ENCODE results near the gene TEKTIP1.
A peak's percentile ranks its signal among the peaks of the same experiment; 100 is the strongest.

TEKTIP1 gene

DNA sequence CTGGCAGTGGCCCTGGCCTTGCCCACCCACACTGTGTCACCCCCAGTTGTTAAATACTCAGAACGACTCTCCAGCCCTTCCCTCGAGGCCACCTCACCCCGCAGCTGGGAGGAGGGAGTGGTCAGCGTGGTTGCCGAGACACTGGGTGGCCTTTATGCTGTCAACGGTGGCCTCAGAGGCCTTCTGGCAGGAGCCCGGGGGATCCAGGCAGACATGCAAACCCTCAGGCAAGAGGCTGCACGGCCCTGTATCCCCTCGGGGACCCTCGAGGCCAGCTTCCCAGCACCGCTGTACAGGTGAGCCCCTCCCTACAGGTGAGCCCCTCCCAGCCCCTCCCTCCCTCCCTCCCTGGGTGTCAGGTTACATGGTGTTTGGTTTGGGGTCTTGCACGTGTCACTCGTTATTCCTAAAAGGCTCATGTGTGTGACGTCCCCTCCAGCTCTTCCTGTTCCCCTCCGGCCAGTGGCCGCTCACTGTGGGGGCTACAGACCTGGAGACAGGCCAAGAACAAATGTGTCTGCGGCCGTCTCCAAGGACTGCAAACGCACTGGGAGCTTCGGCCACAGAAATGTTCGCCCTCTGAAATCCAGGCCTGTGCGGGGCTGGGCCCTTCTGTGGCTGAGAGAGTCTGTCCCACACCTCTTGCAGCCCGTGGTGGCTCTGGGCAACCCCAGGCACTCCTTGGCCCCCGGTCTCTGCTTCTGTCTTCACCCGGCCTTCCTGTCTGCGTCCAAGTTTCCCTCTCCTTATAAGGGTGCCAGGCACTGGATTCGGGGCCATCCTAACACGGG lies at the start of gene TEKTIP1:
TEKTIP1 (plus strand) TSS at position 210 of the 791 bp plus-strand sequence; CDS start at position 214, 4 bp downstream.
- no peak for DNase-seq

DNA sequence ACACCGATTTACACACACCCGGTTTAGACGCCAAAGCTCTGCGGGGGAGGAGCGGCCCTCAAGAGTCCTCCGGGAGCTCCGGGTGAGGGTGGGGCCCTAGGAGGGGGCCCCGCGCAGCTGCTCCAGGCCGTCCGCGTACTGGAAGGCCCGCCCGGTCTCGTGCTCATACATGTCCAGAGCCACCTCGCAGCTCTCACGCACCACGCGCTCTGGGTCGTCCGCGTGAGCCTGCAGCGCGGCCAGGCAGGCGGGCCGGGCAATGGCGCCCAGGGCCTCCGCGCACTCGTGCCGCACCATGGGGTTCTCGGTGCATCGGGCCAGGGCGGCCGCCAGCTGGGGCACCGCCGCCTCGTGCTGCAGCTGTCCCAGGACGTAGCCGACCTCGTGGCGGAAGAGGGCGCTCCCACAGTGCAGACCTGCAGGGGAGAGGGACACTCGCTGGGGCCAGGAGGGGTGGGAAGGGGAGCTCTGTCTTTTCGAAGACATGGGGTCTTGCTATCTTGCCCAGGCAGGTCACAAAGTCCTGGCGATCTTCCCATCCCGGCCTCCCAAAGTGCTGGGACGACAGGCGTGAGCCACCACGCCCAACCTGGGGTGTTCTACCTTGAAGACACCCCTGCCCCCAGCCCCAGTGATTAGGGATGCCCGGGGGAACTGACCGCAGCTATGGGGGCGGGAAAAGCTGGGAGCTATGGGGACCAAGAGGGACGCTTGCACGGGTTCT lies 47.4 kb upstream of the TEKTIP1 start:
- DNase-seq = no peak

- no peak for DNase-seq
Measured at GRCh38 chr19:3492131-3492839, 46.7 kb upstream of the TEKTIP1 start.

GRCh38 chr19:3492919-3493318 lies 46.1 kb upstream of the TEKTIP1 start:
- DNase-seq = no peak

DNA sequence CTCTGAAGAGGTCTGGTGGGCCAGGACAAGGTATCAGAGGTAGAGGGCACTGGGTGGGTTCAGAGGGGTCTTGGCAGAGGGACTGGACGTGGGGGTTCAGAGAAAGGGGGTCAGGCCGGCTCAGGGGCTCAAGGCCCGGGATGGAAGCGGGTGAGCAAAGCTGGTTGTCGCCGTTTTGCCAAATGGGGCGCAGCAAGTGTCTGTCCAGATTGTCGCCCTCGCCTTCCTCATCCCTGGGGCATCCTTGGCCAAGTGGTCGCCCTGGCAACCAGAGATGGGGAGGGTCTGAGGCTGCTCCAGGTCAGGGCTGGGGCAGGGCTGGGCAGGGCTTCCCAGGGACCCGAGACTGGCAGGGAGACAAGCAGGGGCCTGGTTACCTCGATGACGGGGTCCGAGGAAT lies 45.3 kb upstream of the TEKTIP1 start:
- DNase-seq = no peak

GRCh38 chr19:3494051-3494450 lies 44.9 kb upstream of the TEKTIP1 start:
- peak in 1 of 4 experiments; percentile 16 for DNase-seq

DNA sequence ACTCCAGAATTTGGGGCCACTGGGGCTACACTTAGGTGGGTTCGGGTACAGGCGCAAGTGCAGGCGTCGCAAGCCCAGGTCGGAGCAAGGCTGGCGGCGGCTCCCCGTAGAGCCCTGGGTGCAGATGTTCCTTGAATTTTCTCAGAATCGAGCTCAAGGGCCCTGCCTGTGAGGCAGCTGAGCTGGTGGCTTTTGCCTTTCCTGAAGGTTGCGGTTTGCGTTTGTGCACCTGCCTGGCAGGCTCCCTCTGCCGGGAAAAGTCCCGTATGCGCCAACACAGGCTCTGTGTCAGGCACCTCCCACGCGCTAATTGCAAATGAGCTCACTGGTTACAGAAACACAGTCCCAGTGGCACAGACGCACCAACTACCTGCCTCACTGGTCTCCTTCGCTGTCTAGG lies 44.4 kb upstream of the TEKTIP1 start:
- peak in 1 of 4 experiments; percentile 42 for DNase-seq

GRCh38 chr19:3496392-3497273 lies 42.3 kb upstream of the TEKTIP1 start:
- DNase-seq = no peak

- no peak for DNase-seq
Measured at GRCh38 chr19:3497757-3498520, 41.0 kb upstream of the TEKTIP1 start.

DNA sequence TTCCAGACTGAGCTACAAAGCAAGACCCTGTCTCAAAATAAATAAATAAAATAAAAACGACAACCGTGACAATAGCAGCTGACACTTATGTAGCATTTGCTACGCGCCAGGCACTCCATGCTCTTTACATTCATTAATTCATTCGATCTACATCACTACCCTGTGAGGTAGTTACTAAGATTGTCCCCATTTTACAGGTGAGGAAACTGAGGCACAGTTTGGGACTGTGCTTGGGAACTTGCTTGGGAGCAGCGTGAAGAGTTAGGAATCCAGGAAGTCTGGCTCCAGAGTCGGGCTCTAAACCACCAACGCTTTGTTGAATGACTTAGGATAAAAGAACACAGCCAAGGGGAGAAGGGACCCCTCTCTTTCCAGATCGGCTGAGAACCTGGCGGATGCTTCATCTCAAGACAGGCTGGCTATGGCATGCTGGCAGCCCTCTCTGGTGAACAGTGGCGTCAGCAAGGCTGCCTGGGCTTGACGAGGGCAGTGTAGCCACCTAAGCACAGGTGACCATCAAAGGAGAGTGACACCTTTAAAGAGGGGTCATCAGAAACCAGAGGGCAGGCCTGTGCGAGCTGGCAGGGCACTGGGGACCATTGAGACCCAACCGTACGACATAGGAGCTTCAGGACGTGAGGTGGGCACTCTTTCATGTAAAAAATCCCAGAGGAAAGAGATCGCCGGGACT lies 39.1 kb upstream of the TEKTIP1 start:
- DNase-seq = no peak

GRCh38 chr19:3500429-3501101 lies 38.4 kb upstream of the TEKTIP1 start, which contains the start of gene DOHH:
TSS of gene DOHH (minus strand) at chr19:3500674. CDS start at chr19:3496814, 3,860 bp downstream.
- peak; percentile 81 to 93 (median 92) for DNase-seq

GRCh38 chr19:3501780-3502179 lies 37.2 kb upstream of the TEKTIP1 start:
- no peak for DNase-seq

DNA sequence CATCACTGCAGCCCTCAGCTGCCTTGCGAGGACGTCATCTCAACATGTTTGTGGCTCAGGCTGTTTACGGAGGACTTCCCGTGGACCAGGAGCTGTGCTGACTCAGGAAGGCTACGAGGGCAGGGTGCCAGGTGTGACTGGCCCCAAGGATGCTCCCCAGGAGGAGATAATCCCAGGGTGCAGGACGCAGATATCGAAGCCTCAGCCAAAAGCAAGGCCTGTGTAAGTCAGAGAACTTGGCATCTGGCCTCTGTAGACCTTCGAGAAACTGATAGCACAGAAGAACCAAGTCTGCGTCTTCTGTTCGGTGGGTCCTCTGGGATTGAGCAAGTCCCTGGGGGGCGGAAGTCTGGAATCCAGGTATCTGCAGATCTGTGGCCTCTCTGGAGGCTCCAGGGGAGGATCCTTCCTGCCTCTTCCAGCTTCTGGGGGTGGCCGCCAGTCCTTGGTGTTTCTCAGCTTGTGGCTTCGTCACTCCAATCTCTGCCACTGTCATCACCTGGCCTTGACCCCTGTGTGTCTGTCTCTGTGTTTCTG lies 35.9 kb upstream of the TEKTIP1 start:
- no peak for DNase-seq

DNA sequence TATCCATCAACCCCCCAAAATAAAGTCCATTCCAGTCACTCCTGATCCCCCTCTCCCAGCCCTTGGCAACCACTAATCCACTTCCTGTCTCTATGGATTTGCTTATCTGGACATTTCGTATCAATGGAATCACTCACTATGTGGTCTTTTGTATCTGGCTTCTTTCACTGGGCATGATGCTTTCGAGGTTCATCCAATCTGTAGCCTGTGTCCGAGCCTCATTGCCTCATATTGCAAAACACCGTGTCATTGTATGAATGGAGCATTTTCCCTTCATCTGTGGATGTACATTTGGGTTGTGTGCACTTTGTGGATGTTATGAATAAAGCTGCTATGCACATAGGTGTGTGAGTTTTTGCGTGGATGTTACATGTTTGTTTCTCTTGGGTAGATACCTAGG lies 34.2 kb upstream of the TEKTIP1 start:
- DNase-seq = no peak

GRCh38 chr19:3505598-3506383 lies 33.2 kb upstream of the TEKTIP1 start, which contains the start of gene FZR1:
TSS of gene FZR1 (plus strand) at chr19:3506311. CDS start at chr19:3522990, 16,679 bp downstream.
- DNase-seq = peak; percentile 98 to 99 (median 99)

- peak in 1 of 4 experiments; percentile 9 for DNase-seq
Measured at GRCh38 chr19:3506384-3507340, 32.3 kb upstream of the TEKTIP1 start.

DNA sequence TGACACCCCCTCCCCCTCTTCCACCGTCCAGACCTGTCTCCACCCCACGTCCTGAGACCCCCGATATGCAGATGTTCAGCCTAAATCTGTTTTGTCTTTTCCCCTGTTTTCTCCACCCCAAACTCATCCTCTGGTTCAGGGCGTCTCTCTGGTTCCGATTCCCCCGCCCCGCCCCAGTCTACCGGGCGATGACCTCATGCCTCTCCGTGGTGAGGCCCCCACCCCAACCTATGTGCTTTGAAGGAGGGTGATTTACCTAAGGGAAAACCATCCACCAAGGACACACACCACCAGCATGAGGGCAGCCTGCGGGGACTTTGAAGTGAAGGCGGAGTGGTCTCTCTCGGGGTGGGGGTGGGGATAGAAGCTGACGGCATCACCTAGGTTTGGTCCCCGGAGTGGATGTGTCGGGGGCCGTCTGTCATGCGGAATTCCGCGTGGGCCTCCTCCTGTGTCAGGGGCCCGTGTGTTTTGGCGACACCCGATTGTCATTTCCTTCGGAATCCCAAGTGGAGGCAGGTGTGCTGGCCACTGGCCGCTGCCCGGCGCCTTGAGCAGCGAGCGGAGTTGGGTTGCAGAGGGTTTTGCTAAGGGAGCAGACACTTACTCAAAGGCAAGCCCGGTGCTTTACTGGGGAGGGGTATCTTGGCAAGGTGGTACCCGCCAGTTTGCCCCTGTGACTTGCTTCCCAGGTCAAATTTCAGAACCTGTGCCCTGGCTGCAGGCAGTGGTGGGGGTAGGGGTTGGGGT lies 31.4 kb upstream of the TEKTIP1 start:
- peak in 1 of 4 experiments; percentile 35 for DNase-seq

All from activated naive CD4-positive, alpha-beta T cell (primary cell).